DMS114 treated with DMSO at 0.1 percent for 48 hours (cell line): ENCODE measurements around the gene DLG4.
"Not testable (repeated sequence)": the region's sequence is repeated elsewhere in the genome, so short reads cannot be mapped to it uniquely, and the experiment has no call there.

ENCODE experiments used
- DNase-seq: peaks from one replicate; lab custom pipeline; 2025; ENCODE audit not compliant: unreplicated experiment; lab: John Stamatoyannopoulos, UW

The DLG4 gene

GRCh38 chr17:7168841-7169564 is 50.6 kb downstream of the DLG4 start:
- not testable (repeated sequence) for DNase-seq

DNA sequence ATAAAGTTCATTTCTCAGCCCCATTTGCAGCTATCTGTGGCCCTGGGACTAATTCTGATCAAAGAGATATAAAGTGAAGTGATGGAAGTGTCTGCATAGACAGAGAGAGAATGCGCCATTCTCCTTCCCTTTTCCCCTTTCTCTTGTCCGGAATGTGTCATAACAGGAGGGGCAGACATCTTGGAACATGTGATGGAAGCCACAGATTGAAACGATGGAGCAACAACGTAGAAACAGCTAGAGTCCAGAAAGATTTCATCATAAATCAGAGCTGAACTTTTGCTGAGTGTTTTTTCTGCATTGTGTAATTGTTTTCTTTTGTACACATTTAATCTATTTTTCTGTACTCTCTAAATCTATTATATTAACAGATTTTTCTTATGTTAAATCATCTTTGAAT is 51.8 kb downstream of the DLG4 start:
- no peak for DNase-seq

DNA sequence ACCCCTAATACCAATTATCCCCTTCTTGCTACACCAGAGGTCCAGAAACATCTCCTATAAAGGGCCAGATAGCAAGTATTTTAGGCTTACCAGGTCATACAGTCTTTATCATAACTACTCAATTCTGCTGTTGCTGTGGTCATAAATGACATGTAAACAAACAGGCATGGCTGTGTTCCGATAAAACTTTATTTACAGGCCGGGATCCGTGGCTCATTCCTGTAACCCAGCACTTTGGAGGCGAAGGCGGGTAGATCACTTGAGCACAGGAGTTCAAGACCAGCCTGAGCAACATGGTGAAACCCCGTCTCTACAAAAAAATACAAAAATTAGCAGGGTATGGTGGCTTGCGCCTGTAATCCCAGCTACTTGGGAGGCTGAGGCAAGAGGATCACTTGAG is 52.8 kb downstream of the DLG4 start:
- DNase-seq, result no peak

GRCh38 chr17:7159571-7159970 is 60.1 kb downstream of the DLG4 start:
- DNase-seq, result not testable (repeated sequence)

GRCh38 chr17:7158424-7158823 is 61.2 kb downstream of the DLG4 start:
- DNase-seq, result not testable (repeated sequence)

- DNase-seq, result no peak
These were observed 63.2 kb downstream of the DLG4 start for GRCh38 chr17:7156342-7156940.

GRCh38 chr17:7147772-7148171 is 71.9 kb downstream of the DLG4 start:
- no peak for DNase-seq

GRCh38 chr17:7146115-7146514 is 73.5 kb downstream of the DLG4 start:
- DNase-seq, result no peak

GRCh38 chr17:7144213-7144612 is 75.4 kb downstream of the DLG4 start:
- DNase-seq, result no peak

DNA sequence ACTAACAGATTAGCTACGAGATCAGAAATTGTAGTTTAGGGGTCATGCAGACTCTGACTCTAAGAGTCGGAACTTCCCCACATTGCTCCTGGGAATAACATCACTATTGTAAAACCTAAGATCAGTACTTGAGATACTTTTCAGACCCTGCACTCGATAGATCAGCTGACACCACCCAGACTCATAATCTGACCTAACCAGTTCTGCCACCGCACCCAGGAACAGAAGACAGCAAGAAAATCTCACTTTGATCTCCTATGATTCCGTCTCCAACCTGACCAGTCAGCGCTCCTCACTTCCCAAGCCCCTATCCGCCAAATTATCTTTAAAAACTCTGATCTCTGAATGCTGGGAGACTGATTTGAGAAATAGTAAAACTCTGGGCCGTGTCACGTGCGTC is 77.8 kb downstream of the DLG4 start:
- DNase-seq, result no peak

- DNase-seq, result no peak
These were observed 80.2 kb downstream of the DLG4 start for GRCh38 chr17:7139400-7139799.

GRCh38 chr17:7138800-7139381 is 80.7 kb downstream of the DLG4 start:
- no peak for DNase-seq

DNA sequence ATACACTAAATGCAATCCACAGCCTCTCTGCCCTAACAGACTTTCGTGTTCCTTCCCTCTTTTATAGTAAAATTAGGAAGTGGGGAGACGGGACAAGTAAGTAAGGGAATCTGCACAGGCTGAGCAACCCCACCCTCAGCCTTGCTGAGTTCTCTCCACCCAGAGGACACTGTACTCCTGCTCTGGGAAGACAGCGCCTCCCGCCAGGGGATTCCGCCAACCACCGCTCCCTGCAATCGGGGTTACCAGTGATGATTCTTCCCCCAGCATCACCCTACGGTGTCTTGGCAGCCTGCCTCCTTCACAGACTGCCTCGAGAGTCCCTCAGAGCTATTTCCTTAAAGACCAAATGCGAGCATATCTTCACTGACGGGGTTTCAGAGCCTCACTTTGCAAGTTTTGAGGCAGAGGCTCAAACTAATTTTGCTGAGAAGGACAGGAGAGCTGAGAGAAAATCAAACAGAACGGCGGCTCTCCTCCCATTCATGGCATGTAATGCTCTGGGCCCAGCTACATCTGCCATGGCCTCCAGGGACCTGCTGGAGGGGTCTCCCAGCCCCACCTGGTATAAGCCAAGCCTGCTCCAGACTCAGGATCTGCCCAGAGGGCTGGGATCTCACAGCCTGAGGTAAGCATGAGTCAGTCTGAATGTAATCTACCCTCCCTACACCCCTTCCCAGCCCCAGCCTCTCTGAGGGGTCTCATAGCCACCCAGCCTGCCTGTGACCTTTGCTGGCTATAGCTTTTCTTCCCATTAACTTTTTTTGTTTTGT is 82.3 kb downstream of the DLG4 start:
- no peak for DNase-seq
